HepG2 (cell line): ENCODE data around the gene DNAJB2. TPM values are rescaled to one million over a fixed set of nuclear protein-coding genes. Genes with fewer than 3 reads are reported as not detected.

Source experiments
- EHMT2 ChIP-seq: fragments of 200-600 bp; sonication (generic); IDR thresholded peaks from 2 replicates; pipeline ENCODE4 v1.7.0; 2017; ENCODE audit warnings: antibody characterized with exemption, low read depth, low read length, borderline replicate concordance
- HES4 ChIP-seq: sonication (generic); formaldehyde crosslinking; IDR thresholded peaks from 2 replicates; pipeline ENCODE4 v1.9.0; 2021; ENCODE audit warnings: mild to moderate bottlenecking, missing genetic modification reagents, borderline replicate concordance
- KDM5A ChIP-seq: fragments of 200-600 bp; sonication (generic); IDR thresholded peaks from 2 replicates; pipeline ENCODE4 v1.7.0; 2018; ENCODE audit warnings: antibody characterized with exemption, mild to moderate bottlenecking, low read length, borderline replicate concordance
- KIAA2018 ChIP-seq: sonication (generic); formaldehyde crosslinking; IDR thresholded peaks from 2 replicates; pipeline ENCODE4 v1.5.0; 2020; ENCODE audit warnings: mild to moderate bottlenecking, missing genetic modification reagents, borderline replicate concordance
- MEF2D ChIP-seq: sonication (generic); formaldehyde crosslinking; IDR thresholded peaks from 2 replicates; pipeline ENCODE4 v1.5.1; 2020; ENCODE audit warnings: mild to moderate bottlenecking, missing genetic modification reagents
- MEIS1 ChIP-seq: sonication (generic); formaldehyde crosslinking; IDR thresholded peaks from 2 replicates; pipeline ENCODE4 v1.9.0; 2021; ENCODE audit warnings: mild to moderate bottlenecking, missing genetic modification reagents, moderate library complexity, borderline replicate concordance
- MEIS2 ChIP-seq: sonication (generic); formaldehyde crosslinking; IDR thresholded peaks from 2 replicates; pipeline ENCODE4 v1.9.0; 2021; ENCODE audit warnings: mild to moderate bottlenecking, missing genetic modification reagents
- MXD1 ChIP-seq: sonication (generic); formaldehyde crosslinking; IDR thresholded peaks from 2 replicates; pipeline ENCODE4 v1.4.0; 2020; ENCODE audit warnings: mild to moderate bottlenecking, missing genetic modification reagents
- MYC ChIP-seq: sonication (generic); formaldehyde crosslinking; IDR thresholded peaks from 2 replicates; pipeline ENCODE4 v1.9.0; 2021; ENCODE audit warnings: missing genetic modification reagents, borderline replicate concordance
- NFATC3 ChIP-seq: sonication (generic); formaldehyde crosslinking; IDR thresholded peaks from 2 replicates; pipeline ENCODE4 v1.5.1; 2020; ENCODE audit warnings: mild to moderate bottlenecking, missing genetic modification reagents
- POLR2AphosphoS5 ChIP-seq: IDR thresholded peaks from 2 replicates; pipeline ENCODE4 v1.6.1; 2012; ENCODE audit warnings: low read depth, low read length
- PREB ChIP-seq: sonication (generic); formaldehyde crosslinking; IDR thresholded peaks from 2 replicates; pipeline ENCODE4 v1.4.0; 2020; ENCODE audit warnings: missing genetic modification reagents
- REXO4 ChIP-seq: sonication (generic); formaldehyde crosslinking; IDR thresholded peaks from 2 replicates; pipeline ENCODE4 v1.8.0; 2022; ENCODE audit warnings: missing genetic modification reagents, mild to moderate bottlenecking, borderline replicate concordance
- SMYD3 ChIP-seq: sonication (generic); formaldehyde crosslinking; IDR thresholded peaks from 2 replicates; pipeline ENCODE4 v1.8.1; 2023; ENCODE audit warnings: mild to moderate bottlenecking, missing genetic modification reagents
- STAT5B ChIP-seq: sonication (generic); formaldehyde crosslinking; IDR thresholded peaks from 2 replicates; pipeline ENCODE4 v1.4.0; 2020; ENCODE audit warnings: missing genetic modification reagents
- TOPORS ChIP-seq: sonication (generic); formaldehyde crosslinking; IDR thresholded peaks from 2 replicates; pipeline ENCODE4 v1.8.0; 2023; ENCODE audit warnings: mild to moderate bottlenecking, missing genetic modification reagents
- ZFP37 ChIP-seq: sonication (generic); formaldehyde crosslinking; IDR thresholded peaks from 2 replicates; pipeline ENCODE4 v1.4.0; 2020; ENCODE audit warnings: missing genetic modification reagents, borderline replicate concordance
- ZNF782 ChIP-seq: sonication (generic); formaldehyde crosslinking; IDR thresholded peaks from 2 replicates; pipeline ENCODE4 v1.4.0; 2020; ENCODE audit warnings: missing genetic modification reagents, mild to moderate bottlenecking, borderline replicate concordance
- ZSCAN21 ChIP-seq: sonication (generic); formaldehyde crosslinking; IDR thresholded peaks from 2 replicates; pipeline ENCODE4 v1.8.0; 2022; ENCODE audit warnings: mild to moderate bottlenecking, missing genetic modification reagents, moderate library complexity, borderline replicate concordance
- polyA plus RNA-seq, 8 experiments: library from polyadenylated mRNA; depleted of rRNA in 3 of 8; stranded (reverse) in 7 of 8; unstranded in 1 of 8; fragments of >200 nt; fragmentation: Illumina TruSeq in 4 of 8; extraction: Trizol in 4 of 8; gene quantifications; 2 replicates each; pipeline versions ENCODE4 v1.2.1 to v1.2.3, GENCODE V29; 2011 to 2016; ENCODE audit warnings: low read depth in 4 of 8, missing spikeins in 1 of 8, mixed read lengths in 1 of 8; ENCODE audit not compliant: insufficient read depth in 1 of 8
- total RNA-seq, 5 experiments: library from RNA; depleted of rRNA; stranded (reverse); fragments of >200 nt; fragmentation: Illumina TruSeq; extraction: Trizol; gene quantifications; 2 replicates each; pipeline ENCODE4 v1.2.3, GENCODE V29; 2016; ENCODE audit warnings: low read depth in 1 of 5

The DNAJB2 gene
- total and polyA plus RNA-seq, 2 of the 13 experiments (the other 11 are each of a cell fraction or from before 2014, with no cell fraction given), result 21.3 to 31.1 TPM

GRCh38 chr2:219308142-219309101 is 29.3 kb downstream of the DNAJB2 start (continued):
- TF ChIP-seq MXD1 (CRISPR knock-in tag) (peak; percentile 92), POLR2AphosphoS5 (no peak), EHMT2 (peak; percentile 95; the same call in 1 of the 2 replicates), ZSCAN21 (CRISPR knock-in tag) (peak; percentile 98), MEIS1 (peak; percentile 82; the same call in 1 of the 2 replicates), MYC (CRISPR knock-in tag) (peak; percentile 78; the same call in 1 of the 2 replicates), NFATC3 (CRISPR knock-in tag) (no peak), HES4 (CRISPR knock-in tag) (peak; percentile 98), MEIS2 (peak; percentile 93), STAT5B (CRISPR knock-in tag) (peak; percentile 99), MEF2D (CRISPR knock-in tag) (peak; percentile 71; the same call in 1 of the 2 replicates), REXO4 (CRISPR knock-in tag) (no peak), ZFP37 (CRISPR knock-in tag) (peak; percentile 98; the same call in 1 of the 2 replicates), TOPORS (CRISPR knock-in tag) (peak; percentile 69; the same call in 1 of the 2 replicates), KDM5A (no peak), PREB (CRISPR knock-in tag) (0 out of 2 replicates have a peak, but pooled peaks have one; percentile 69), KIAA2018 (CRISPR knock-in tag) (no peak), SMYD3 (CRISPR knock-in tag) (no peak), ZNF782 (CRISPR knock-in tag) (peak; percentile 98)
